ENCODE results near the gene C22orf15.
A peak's percentile ranks its signal among the peaks of the same experiment; 100 is the strongest.

C22orf15 gene

GRCh38 chr22:23751441-23751996 is 11.3 kb upstream of the C22orf15 start:
- DNase-seq: peak; percentile 66

- no peak for DNase-seq
Measured at GRCh38 chr22:23752090-23752691, 10.6 kb upstream of the C22orf15 start.

- no peak for DNase-seq
Measured at GRCh38 chr22:23752750-23753149, 10.0 kb upstream of the C22orf15 start.

- no peak for DNase-seq
Measured at GRCh38 chr22:23753385-23753784, 9.4 kb upstream of the C22orf15 start.

- DNase-seq: no peak
Measured at GRCh38 chr22:23754220-23754919, 8.4 kb upstream of the C22orf15 start, which contains the start of gene VPREB3. VPREB3 (minus strand) TSS chr22:23754425; CDS start chr22:23754363, 62 bp downstream.

- DNase-seq: no peak
Measured at GRCh38 chr22:23754980-23755636, 7.7 kb upstream of the C22orf15 start.

GRCh38 chr22:23755711-23756110 is 7.1 kb upstream of the C22orf15 start:
- DNase-seq: no peak

GRCh38 chr22:23756891-23757290 is 5.9 kb upstream of the C22orf15 start:
- DNase-seq: peak; percentile 67

- DNase-seq: no peak
Measured at GRCh38 chr22:23759566-23759965, 3.2 kb upstream of the C22orf15 start.

- no peak for DNase-seq
Measured at GRCh38 chr22:23760056-23760455, 2.7 kb upstream of the C22orf15 start.

GRCh38 chr22:23763579-23763945 is 772 bp downstream of the C22orf15 start:
- peak; percentile 69 for DNase-seq

GRCh38 chr22:23763954-23764353 is 1.2 kb downstream of the C22orf15 start:
- DNase-seq: no peak

- DNase-seq: no peak
Measured at GRCh38 chr22:23764899-23765881, 2.4 kb downstream of the C22orf15 start.

GRCh38 chr22:23767303-23767672 is 4.5 kb downstream of the C22orf15 start:
- DNase-seq: no peak

GRCh38 chr22:23767673-23768548 is 5.1 kb downstream of the C22orf15 start, which contains the start of gene CHCHD10:
CHCHD10 (minus strand) TSS chr22:23767972; CDS start chr22:23767874, 98 bp downstream.
- DNase-seq: peak; percentile 93

GRCh38 chr22:23769321-23769965 is 6.7 kb downstream of the C22orf15 start:
- DNase-seq: no peak

- DNase-seq: no peak
Measured at GRCh38 chr22:23772315-23772648, 9.5 kb downstream of the C22orf15 start.

- peak; percentile 72 for DNase-seq
Measured at GRCh38 chr22:23772649-23773473, 10.1 kb downstream of the C22orf15 start, which contains the start of gene MMP11. MMP11 (plus strand) TSS chr22:23772849; CDS start chr22:23772871, 22 bp downstream.

- DNase-seq: no peak
Measured at GRCh38 chr22:23773483-23774113, 10.8 kb downstream of the C22orf15 start.
